Activated CD4-positive, alpha-beta T cell treated with anti-CD3 and anti-CD28 coated beads, Interleukin-2, amount 50 U/mL, for 16 hours (primary cell): Measurements from ENCODE around the gene SETD4.

Source experiments
- DNase-seq: peaks from one replicate; pipeline ENCODE4 v3.0.0-alpha.2; 2020

SETD4 gene

GRCh38 chr21:36041910-36042309 is 18.4 kb downstream of the SETD4 start:
- DNase-seq = no peak

DNA sequence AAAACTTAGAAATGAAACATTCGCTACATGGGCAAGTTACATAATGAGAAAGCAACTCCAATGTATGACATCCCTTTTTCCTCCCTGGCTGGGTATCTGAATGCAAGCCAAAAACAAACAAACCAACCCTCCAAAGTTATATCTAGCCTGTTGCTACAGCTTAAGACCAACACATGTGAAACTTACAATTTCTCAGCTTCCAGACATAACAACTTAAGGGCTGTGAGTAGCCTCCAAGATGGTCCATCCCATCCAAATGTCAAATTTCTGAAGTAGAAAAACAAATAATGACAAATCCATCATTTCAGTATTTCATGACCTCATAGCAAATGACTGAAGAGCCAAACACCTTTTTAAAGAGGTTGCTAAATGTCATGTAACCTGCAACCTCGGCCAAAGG is 19.9 kb downstream of the SETD4 start:
- no peak for DNase-seq

- no peak for DNase-seq
These were observed 20.5 kb downstream of the SETD4 start for GRCh38 chr21:36039861-36040260.

GRCh38 chr21:36038701-36039497 is 21.4 kb downstream of the SETD4 start:
- DNase-seq = no peak

DNA sequence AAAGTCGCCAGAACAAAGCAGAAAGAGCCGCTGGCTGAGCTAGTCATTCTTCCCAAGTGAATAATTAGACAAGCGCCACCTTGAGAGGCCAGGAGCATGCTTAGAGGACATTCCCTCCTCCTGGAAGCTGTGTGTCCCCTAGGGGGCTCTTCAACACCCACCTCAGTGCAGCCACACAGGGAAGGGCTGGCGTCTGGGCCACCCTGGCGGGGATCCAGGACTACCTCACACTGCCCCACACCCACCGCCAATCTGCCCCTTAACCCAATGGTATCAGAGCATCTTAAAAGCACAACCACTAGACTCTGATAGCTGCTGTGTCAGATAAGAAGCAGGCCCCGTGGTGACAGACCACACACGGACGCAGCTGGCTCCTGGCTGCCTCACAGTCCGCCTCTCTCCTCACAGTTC is 24.9 kb downstream of the SETD4 start:
- DNase-seq = no peak

- no peak for DNase-seq
These were observed 26.0 kb downstream of the SETD4 start for GRCh38 chr21:36034211-36034913.

DNA sequence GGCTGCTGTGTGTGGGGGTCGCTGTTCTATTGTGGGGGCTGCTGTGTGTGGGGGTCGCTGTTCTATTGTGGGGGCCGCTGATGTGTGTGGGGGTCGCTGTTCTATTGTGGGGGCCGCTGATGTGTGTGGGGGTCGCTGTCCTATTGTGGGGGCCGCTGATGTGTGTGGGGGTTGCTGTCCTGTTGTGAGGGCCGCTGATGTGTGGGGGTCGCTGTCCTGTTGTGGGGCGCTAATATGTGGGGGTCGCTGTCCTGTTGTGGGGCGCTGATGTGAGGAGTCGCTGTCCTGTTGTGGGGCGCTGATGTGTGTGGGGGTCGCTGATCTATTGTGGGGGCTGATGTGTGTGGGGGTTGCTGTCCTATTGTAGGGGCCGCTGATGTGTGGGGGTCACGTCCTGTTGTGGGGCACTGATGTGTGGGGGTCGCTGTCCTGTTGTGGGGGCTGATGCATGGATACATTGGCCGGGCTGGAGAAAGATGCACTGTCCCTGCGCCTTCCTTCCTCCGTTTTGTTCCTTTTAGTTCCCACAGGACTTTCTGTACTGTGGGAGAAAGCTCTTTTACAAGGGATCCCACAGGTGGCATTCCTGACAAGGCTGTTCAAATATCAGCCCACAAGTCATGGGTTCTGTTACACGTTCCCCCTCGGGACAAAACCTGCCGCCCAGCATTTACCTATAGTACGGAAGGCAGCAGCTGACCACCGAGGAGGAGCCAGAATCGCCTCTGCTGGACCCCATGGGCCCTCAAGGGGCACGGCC is 27.5 kb downstream of the SETD4 start:
- DNase-seq = no peak

DNA sequence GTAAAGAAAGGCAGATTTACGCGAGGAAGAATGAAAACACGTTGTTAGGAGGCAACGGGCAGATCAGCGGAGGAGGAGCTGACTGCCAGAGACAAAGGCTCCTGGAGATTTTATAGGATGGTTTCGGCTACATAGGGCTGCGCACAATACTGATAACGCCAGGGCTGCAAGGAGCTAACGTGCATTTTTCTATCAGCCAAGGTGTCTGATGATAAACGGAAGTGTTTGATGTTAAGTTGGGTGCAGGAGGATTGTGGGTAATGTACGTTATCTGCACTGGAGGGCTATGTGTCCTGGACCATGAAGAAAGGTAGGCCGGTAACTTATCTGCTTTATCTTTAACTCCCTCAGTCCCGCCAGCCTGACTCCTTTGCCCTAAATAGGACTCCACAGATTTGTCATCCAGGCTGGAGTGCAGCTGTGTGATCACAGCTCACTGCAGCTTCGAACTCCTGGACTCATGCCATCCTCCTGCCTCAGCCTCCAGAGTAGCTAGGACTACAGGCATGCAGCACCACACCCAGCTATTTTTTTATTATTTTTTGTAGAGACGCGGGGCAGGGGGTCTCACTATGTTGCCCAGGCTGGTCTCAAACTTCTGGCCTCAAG is 29.6 kb downstream of the SETD4 start:
- DNase-seq = no peak

GRCh38 chr21:36029309-36029708 is 31.0 kb downstream of the SETD4 start:
- DNase-seq = no peak

DNA sequence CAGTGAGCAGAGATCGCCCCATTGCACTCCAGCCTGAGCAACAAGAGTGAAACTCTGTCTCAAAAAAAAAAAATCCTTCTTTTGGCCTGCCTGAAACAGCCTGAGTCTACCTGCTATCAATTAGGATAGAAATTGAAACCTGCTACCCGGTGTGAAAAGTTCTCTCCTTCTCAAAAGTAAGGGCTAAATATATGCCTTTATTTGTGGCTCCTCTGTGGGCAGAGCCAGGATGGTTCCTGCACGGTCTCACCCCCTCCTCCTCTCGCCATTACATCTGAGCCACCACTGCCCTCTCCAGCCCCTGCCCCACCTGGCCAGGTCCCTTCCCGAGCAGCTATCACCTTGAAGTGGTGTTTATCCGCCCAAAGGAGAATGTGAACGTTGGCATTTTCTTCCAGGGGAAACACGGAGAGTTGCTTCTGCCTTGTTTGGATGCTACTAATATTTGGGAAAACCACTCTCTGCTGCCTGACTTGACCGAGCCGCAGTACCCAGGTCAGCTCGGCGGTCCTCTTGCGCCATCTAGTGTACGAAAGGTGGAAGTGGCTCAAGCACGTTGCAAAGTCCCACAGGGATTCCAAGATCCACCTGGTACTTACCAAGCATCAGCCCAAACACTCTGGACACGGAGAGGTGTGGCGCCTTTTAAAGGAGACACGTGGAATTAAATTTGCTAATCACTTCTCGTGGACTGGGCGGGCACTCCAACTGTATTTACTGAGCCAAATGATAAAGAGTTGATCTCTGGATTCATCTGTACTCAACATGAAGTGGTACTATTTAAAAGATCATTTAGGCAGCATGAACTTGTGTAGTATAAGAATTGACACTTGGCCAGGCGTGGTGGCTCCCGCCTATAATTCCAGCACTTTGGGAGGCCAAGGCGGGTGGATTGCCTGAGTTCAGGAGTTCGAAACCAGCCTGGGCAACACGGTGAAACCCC is 31.9 kb downstream of the SETD4 start:
- peak; percentile 69 for DNase-seq

- no peak for DNase-seq
These were observed 33.0 kb downstream of the SETD4 start for GRCh38 chr21:36027347-36027746.

- no peak for DNase-seq
These were observed 35.5 kb downstream of the SETD4 start for GRCh38 chr21:36024782-36025181.

- DNase-seq = no peak
These were observed 37.2 kb downstream of the SETD4 start for GRCh38 chr21:36023092-36023480.

DNA sequence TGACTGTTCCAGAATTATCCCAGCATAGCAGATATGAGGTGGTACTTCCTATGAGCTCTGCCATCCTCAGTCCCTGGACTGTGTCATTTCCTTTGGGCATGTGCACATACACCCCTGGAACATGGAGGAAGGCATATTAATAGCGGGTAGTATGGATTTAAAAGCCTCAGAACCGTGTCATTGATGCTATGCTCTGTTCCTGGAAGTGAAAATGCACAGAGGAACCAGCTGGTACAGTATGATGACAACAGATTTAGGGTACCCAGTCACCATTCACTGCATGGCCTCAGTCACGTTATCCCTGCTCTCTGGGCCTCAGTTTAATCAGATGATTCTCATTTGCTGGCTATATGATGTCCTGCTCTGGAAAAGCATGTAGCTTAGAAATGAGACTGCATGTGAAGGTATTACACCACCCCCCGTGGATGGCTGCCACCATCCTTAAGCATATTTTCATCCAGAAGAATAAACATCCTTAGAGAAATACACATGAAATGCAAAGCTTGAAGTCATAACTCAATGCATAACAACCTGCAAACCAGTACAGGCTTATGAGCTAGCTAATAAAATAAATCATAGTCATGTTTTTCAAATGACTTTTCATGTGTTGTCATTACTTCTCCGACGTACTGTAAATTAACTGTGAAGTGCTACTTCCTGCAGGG is 37.8 kb downstream of the SETD4 start:
- no peak for DNase-seq

DNA sequence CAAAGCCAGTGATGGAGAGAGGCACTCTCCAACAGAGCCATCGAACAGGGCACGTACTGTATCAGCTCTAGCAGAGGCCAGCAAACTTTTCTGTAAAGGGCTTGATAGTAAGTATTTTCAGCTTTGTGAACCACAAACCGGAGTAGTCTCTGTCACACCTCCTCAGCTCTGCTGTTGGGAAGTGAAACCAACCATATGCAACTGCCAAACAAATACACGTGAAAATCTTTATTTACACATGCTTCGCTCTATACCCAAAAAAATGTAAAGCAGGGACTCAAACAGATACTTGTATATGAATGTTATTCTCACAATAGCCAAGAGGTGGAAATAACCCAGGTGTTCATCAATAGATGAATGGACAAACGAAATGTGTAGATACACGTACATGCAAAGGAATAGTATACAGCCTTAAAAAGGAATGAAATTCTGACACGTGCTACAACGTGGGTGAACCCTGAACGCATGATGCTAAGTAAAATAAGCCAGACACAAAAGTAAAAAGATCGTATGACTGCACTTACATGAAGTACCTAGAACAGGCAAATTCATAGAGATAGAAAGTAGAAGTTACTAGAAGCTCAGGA is 39.0 kb downstream of the SETD4 start:
- DNase-seq = no peak

DNA sequence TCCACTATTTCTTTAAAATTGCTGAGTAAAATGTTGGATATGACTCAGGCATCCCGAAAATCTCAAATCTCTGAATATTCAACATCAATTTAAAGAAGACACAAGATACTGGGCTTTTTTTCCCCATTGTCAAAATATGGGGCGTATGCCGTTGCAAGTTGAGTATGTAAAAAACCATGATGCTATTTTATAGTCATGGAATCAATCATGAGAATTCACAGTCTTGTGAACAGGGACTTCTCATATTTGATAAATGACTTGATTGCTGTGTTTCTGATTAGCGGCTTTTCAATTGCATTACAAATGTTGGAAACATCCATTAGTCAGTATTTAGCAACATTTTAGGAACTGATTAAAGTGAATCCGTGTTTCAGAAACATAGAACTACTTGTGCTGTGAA is 45.3 kb downstream of the SETD4 start:
- DNase-seq = no peak

DNA sequence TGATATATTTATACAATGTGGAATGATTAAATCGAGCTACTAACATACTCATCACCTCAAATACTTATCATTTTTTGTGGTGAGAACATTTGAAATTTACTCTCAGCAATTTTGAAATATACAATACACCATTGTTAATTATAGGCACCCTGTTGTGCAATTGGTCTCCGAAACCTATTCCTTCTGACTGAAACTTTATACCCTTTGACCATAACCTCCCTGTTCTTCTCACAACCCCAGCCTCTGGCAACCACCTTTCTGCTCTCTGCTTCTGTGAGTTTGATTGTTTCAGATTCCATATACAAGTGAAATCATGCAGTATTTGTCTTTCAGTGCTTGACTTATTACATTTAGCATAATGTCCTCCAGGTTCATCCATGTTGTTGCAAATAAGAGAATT is 49.5 kb downstream of the SETD4 start:
- no peak for DNase-seq

- DNase-seq = no peak
These were observed 51.8 kb downstream of the SETD4 start for GRCh38 chr21:36008505-36008904.

- no peak for DNase-seq
These were observed 54.4 kb downstream of the SETD4 start for GRCh38 chr21:36005879-36006400.

DNA sequence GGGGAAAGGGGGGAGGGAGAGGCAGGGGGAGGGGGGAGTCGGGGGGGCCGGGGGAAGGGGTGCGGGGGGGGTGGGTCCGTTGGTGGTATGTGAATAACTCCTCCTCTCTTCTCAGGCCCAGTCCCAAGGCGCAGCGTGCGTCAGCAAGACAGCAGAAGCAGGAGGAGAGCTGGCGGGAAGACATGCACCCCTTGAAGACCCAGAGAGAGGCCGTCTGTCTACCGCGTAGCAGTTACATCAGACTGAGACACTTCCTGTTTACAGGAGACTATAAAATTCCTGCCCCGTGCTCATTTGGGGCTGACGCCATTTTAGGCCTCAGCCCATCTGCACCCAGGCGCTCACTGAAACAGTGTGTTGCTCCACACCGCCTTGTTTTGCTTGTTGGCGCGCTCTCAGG is 55.3 kb downstream of the SETD4 start:
- DNase-seq = no peak

DNA sequence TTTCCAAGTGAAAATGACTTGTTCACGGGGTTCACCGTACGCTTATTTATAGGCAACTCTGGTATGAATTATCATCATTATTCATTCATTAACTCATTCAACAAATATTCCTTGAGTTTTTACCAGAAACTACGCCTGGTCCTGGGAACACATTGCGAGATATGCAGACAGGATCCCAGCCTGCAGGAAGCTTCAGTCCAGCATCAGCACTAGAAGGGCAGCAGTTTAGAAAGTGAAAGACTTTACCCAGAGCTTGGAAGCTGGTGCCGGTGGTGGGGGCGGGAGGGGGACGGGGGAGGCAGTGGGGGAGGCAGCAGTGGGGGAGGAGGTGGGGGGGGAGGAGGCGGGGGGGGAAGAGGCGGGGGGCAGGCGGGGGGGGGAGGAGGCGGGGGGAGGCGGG is 55.9 kb downstream of the SETD4 start:
- DNase-seq = no peak
